Measurements from ENCODE around the gene LRRC42. TPM values are rescaled to one million over a fixed set of nuclear protein-coding genes. Genes with fewer than 3 reads are reported as not detected.
"Not testable (repeated sequence)": the region's sequence is repeated elsewhere in the genome, so short reads cannot be mapped to it uniquely, and the experiment has no call there.

The LRRC42 gene
- total RNA-seq, 1 experiment from 2014 or later, result 80.9 TPM

DNA sequence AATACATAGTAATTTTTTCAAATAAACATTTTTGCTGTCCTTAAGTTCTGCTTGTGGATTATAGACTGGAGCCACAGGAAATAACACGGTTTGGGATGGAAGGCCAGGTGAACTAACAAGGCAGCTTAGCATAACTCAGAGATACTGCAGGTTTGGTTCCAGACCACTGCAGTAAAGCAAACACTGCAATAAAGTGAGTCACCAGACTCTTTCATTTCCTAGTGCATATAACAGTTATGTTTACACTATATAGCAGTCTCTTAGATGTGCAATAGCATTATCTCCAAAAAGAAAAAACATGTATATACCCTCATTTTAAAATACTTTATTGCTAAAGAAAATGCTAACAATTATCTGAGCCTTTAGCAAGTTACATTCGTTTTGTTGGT is 22.0 kb downstream of the LRRC42 start:
- Histone ChIP-seq H3K36me3 (replicated peaks; ENCODE audit: control insufficient read depth, insufficient read depth, low read length) (peaks cover 9% of the 10 kb centered on the region), H3K4me3 (ENCODE audit: insufficient read depth, low read depth, low read length) (no peak overlapping the region), H3K27me3 (ENCODE audit: control insufficient read depth, insufficient read depth, low read length) (no peaks in the 10 kb centered on the region)
- DNase-seq, result no peak

DNA sequence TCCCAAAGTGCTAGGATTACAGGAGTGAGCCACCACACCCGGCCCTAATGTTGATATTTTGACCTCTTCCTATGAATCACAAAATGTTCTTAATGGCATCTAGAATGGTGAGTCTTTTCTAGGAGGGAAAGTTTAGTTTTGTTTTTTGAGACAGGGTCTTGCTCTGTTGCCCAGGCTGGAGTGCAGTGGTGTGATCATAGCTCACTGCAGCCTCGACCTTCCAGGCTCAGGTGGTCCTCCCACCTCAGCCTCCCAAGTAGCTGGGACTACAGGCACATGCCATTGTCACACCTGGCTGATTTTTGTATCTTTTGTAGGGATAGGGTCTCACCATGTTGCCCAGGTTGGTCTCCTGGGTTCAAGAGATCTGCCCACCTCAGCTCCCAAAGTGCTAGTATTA is 23.2 kb downstream of the LRRC42 start:
- H3K36me3 ChIP-seq (replicated peaks; ENCODE audit: control insufficient read depth, insufficient read depth, low read length); H3K27me3 ChIP-seq (ENCODE audit: control insufficient read depth, insufficient read depth, low read length); DNase-seq; H3K4me3 ChIP-seq (ENCODE audit: insufficient read depth, low read depth, low read length): not testable (repeated sequence)

DNA sequence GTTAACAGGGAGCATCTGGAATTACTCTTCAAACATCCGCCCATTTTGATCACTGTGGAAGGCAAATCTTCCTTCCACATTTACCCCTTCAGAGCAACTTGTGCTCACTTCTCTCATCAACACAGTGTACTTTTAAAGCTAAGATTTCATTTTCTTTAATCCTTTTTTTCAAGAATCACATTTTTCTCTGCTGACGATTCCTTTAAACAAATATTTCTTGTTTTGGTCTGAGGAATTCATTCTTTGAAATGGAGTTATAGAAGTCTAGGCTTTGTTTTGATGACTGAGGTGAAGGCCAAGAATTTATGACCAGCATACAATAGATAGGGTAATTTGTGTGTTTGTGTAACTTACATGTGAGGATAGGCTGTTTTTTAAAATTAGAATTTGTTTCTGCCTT is 25.6 kb downstream of the LRRC42 start:
- Histone ChIP-seq H3K27me3 (ENCODE audit: control insufficient read depth, insufficient read depth, low read length) (no peaks in the 10 kb centered on the region), H3K4me3 (ENCODE audit: insufficient read depth, low read depth, low read length) (no peak overlapping the region), H3K36me3 (replicated peaks; ENCODE audit: control insufficient read depth, insufficient read depth, low read length) (peaks cover 6% of the 10 kb centered on the region)
- no peak for DNase-seq

DNA sequence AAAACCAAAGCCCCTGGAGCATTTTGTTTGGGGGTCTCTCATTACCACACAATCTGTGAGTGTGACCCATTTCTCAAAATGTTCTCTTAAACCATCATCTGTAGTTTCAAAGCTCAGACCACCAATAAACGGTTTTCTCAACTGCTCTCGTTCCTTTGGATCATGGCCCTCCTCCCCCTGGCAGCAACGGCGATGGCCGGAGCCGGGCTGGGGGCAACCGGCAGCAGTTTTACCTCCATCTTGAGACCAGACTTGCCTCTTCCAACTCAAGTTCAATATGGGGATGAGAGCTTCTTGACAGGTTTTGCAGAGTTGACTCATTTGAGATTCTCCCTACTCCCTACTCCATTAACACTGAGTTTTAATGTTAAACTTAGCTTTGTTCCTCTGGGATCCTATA is 29.7 kb downstream of the LRRC42 start:
- no peak overlapping the region for H3K4me3 ChIP-seq (ENCODE audit: insufficient read depth, low read depth, low read length)
- no peak for DNase-seq
- no peaks in the 10 kb centered on the region for H3K36me3 ChIP-seq (replicated peaks; ENCODE audit: control insufficient read depth, insufficient read depth, low read length)
- H3K27me3 ChIP-seq (ENCODE audit: control insufficient read depth, insufficient read depth, low read length), result no peaks in the 10 kb centered on the region

DNA sequence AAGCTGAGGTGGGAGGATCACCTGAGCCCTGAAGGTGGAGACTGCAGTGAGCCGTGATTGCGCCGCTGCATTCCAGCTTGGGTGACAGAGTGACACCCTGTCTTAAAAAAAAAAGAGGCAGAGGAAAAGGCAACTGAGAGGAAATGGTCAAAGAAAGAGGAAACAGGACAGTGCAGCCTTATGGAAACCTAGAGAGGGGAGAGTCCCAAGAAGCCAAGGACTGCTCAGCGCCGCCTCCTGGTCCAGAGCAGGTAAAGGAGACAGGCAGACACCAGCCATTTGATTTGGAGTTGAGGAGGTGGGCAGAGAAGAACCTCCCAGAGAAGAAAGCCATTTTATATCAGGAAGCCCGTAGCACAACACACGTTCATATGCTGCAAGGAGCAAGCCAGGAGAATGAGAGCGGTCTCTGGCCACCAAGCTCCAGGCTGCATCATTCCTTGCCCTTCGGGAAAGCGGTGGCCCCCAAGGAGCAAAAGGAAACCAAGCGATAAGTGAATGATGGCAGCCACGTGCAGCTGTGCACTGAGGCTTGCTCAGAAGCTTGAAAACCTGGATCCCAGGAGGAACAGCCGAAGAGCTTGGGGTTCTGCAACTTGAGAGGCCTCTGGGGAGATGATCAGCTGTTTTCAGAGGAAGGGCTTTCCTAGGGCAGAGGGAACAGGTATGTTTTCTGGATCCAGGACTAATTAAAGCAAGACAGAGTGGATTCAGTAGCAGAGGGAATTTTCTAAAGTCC is 33.7 kb downstream of the LRRC42 start:
- Histone ChIP-seq H3K27me3 (ENCODE audit: control insufficient read depth, insufficient read depth, low read length) (no peaks in the 10 kb centered on the region), H3K36me3 (replicated peaks; ENCODE audit: control insufficient read depth, insufficient read depth, low read length) (no peaks in the 10 kb centered on the region), H3K4me3 (ENCODE audit: insufficient read depth, low read depth, low read length) (no peak overlapping the region)
- DNase-seq, result peak; percentile 68

DNA sequence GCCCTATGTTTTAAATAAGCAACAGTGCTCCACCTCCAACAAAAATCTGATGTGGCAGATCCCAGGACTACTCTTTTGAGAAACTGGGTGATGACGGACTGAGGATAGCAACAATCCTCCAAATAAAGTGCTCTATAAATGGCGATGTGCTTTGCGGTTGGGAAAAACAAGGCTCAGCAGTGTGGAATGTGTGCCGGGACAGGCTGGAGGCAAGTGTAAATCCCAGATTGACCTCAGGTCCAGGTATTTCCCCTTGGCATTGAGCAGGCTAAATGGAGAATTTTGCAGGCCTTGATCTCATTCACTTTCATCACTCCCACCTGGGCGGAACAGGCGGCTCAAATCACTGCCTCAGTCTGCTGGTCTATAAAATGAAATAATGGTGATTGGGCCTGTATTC is 35.1 kb downstream of the LRRC42 start:
- no peak overlapping the region for H3K4me3 ChIP-seq (ENCODE audit: insufficient read depth, low read depth, low read length)
- no peak for DNase-seq
- H3K27me3 ChIP-seq (ENCODE audit: control insufficient read depth, insufficient read depth, low read length), result no peaks in the 10 kb centered on the region
- no peaks in the 10 kb centered on the region for H3K36me3 ChIP-seq (replicated peaks; ENCODE audit: control insufficient read depth, insufficient read depth, low read length)

DNA sequence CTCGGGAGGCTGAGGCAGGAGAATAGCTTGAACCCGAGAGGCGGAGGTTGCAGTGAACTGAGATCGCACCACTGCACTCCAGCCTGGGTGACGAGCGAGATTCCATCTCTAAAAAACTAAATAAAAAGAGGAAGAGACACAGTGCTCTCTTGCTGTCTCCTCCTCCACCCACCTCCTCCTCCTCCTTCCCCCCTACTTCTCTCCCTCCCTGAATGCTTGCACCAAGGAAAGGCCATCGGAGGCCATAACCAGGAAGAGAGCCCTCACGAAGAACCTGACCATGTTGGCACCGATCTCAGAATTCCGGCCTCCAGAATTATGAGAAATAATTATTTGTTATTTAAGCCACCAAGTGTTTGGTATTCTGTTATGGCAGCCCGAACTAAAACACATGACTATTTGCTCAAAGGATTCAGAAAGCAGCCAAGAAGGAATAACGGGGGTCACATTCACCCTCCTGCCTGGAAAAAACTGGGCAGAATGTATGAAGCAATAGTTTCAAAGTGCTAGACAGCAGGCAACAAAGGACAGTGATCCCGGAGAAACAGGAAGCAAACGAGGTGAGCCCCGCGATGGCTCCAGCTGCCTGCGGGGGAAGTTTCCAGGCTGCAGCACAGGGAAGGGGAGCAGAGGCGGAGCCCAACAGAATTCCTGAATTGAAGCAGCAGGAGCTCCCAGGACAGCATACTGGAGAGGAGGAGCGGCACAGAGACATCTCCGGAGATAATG is 36.0 kb downstream of the LRRC42 start:
- DNase-seq, result peak; percentile 83
- Histone ChIP-seq H3K4me3 (ENCODE audit: insufficient read depth, low read depth, low read length) (peak overlapping the region; percentile 17), H3K27me3 (ENCODE audit: control insufficient read depth, insufficient read depth, low read length) (no peaks in the 10 kb centered on the region), H3K36me3 (replicated peaks; ENCODE audit: control insufficient read depth, insufficient read depth, low read length) (no peaks in the 10 kb centered on the region)

DNA sequence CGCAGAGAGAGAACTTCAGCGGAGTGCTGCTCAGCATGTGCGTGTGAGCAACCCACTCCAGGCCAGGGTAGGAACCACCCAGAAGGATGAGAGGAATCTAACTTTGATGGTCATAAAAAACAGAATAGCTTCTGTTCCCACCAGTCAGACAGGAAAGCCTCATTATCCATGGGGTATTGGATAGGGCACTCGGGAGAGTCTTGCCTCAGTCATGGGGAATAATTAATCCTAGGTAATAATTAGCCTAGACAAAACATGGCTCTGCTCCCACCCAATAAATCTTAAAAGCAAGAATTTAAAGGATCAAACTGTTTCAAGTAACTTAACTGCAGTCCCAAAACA is 36.6 kb downstream of the LRRC42 start:
- H3K36me3 ChIP-seq (replicated peaks; ENCODE audit: control insufficient read depth, insufficient read depth, low read length), result no peaks in the 10 kb centered on the region
- H3K4me3 ChIP-seq (ENCODE audit: insufficient read depth, low read depth, low read length), result peak overlapping the region; percentile 17; the same call in 1 of the 2 replicates
- no peaks in the 10 kb centered on the region for H3K27me3 ChIP-seq (ENCODE audit: control insufficient read depth, insufficient read depth, low read length)
- DNase-seq, result no peak

DNA sequence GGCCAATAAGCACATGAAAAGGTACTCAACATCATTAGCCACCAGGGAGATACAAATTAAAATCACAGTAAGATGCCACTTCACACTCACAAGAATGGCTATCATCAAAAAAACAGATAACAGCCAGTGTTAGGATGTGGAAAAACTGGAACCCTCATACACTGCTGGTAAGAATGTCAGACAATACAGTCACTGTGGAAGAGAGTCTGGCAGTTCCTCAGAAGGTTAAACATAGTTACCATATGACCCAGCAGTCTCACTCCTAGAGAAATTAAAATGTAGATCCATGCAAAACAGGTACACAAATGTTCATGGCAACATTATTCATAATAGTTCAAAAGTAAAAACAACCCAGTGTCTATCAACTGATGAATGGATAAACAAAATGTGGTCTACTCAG is 38.6 kb downstream of the LRRC42 start:
- no peak overlapping the region for H3K4me3 ChIP-seq (ENCODE audit: insufficient read depth, low read depth, low read length)
- no peak for DNase-seq
- no peaks in the 10 kb centered on the region for H3K36me3 ChIP-seq (replicated peaks; ENCODE audit: control insufficient read depth, insufficient read depth, low read length)
- H3K27me3 ChIP-seq (ENCODE audit: control insufficient read depth, insufficient read depth, low read length), result no peaks in the 10 kb centered on the region; the same call in 1 of the 2 replicates

DNA sequence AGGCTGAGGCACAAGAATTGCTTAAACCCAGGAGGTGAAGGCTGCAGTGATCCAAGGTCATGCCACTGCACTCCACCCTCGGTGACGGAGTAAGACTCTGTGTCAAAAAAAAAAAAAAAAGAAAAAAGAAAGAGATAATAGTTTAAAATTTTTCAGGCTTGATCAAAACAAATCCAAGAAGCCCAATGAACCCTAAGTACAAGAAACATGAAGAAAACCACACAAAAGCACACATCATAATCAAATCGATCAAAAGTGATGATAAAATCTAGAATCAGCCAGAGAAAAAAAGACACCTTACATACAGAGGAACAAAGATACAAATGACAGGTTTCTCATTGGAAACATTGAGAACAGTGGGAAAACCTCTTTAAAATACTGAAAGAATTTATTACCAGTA is 40.3 kb downstream of the LRRC42 start:
- H3K27me3 ChIP-seq (ENCODE audit: control insufficient read depth, insufficient read depth, low read length), result no peaks in the 10 kb centered on the region; the same call in 1 of the 2 replicates
- H3K4me3 ChIP-seq (ENCODE audit: insufficient read depth, low read depth, low read length), result no peak overlapping the region
- no peak for DNase-seq
- H3K36me3 ChIP-seq (replicated peaks; ENCODE audit: control insufficient read depth, insufficient read depth, low read length), result no peaks in the 10 kb centered on the region

DNA sequence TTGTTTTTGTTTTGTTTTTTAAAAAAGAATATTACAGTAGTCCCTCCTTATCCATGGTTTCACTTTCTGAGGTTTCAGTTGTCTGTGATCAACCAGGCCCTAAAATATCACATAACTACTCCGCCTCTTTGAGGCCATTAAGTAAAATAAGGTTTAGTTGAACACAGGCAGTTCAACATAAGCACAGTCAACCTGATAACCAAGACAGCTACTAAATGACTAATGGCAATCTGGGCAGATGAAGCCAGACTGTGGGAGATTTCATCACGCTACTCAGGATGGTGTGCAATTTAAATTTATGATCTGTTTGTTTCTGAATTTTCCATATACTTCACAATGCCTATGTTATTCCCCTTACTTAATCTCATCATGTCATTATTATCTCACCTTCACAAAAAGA is 41.7 kb downstream of the LRRC42 start:
- no peak for DNase-seq
- no peaks in the 10 kb centered on the region for H3K36me3 ChIP-seq (replicated peaks; ENCODE audit: control insufficient read depth, insufficient read depth, low read length)
- no peak overlapping the region for H3K4me3 ChIP-seq (ENCODE audit: insufficient read depth, low read depth, low read length)
- no peaks in the 10 kb centered on the region; the same call in 1 of the 2 replicates for H3K27me3 ChIP-seq (ENCODE audit: control insufficient read depth, insufficient read depth, low read length)

DNA sequence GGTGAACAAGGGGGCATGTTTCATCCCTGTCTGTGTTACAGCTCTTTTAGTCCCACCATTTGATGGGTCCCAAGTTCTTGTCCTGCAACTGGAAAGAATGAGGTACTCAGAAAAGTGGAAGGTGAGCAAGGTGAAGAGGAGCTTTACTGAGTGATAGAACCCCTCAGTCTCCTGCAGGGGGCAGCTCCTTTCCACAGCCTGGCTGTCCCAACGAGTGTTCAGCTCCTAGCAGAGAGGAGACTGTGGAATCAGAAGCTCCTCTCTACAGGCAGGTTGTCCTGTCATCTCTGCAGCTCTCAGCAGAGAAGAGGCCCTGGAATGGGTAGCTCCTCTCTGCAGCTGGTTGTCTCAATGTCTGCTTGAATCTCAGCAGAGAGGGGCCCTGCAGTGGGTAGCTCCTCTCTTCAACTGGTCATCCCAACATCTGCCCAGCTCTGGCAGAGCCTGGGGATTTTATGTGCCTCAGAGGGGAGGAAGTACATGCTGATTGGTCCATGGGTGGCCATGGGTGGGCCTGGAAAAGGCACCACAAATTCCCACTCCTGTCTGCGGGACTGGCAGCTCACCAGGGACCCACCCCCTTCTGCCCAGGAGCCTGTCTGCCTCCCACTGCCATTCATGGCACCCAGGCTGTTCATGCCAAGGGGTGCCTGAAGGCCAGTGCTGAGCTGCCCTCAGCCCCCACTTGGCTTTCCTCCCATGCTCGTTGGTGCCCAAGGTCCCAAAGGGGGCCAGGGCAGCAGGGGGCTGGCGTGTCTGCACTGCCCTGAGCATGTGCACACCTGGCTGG is 46.1 kb downstream of the LRRC42 start:
- no peaks in the 10 kb centered on the region for H3K36me3 ChIP-seq (replicated peaks; ENCODE audit: control insufficient read depth, insufficient read depth, low read length)
- no peak overlapping the region for H3K4me3 ChIP-seq (ENCODE audit: insufficient read depth, low read depth, low read length)
- peak; percentile 71 for DNase-seq
- H3K27me3 ChIP-seq (ENCODE audit: control insufficient read depth, insufficient read depth, low read length), result no peaks in the 10 kb centered on the region; the same call in 1 of the 2 replicates

DNA sequence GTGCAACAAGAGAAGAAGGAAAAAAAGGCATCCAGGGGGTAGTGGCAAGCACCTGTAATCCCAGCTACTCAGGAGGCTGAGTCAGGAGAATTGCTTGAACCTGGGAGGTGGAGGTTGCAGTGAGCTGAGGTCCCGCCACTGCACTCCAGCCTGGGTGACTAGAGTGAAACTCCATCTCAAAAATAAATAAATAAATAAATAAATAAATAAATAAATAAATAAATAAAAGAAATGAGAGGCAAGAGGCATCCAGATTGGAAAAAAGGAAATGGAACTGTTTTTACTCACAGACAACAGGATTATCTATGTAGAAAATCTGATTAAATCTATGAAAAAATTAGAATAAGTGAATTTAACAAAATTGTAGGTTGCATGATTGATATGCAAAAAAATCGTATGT is 48.4 kb downstream of the LRRC42 start:
- not testable (repeated sequence) for H3K4me3 ChIP-seq (ENCODE audit: insufficient read depth, low read depth, low read length); H3K27me3 ChIP-seq (ENCODE audit: control insufficient read depth, insufficient read depth, low read length); DNase-seq; H3K36me3 ChIP-seq (replicated peaks; ENCODE audit: control insufficient read depth, insufficient read depth, low read length)

DNA sequence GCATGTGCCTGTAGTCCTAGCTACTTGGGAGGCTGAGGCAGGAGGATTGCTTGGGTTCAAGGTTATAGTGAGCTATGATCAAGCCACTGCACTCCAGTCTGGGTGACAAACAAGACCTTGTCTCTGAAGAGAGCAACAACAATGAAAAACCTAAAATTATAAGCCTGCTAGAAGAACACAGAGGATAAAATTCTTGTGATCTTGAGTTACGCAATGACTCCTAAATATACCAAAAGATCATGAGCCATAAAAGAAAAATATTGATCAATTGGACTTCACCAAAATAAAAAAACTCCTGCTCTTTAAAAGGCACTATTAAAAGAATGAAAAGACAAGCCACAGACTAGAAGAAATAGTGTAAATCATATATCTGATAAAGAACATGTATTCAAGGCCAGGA is 49.5 kb downstream of the LRRC42 start:
- no peaks in the 10 kb centered on the region for H3K27me3 ChIP-seq (ENCODE audit: control insufficient read depth, insufficient read depth, low read length)
- no peaks in the 10 kb centered on the region for H3K36me3 ChIP-seq (replicated peaks; ENCODE audit: control insufficient read depth, insufficient read depth, low read length)
- H3K4me3 ChIP-seq (ENCODE audit: insufficient read depth, low read depth, low read length), result no peak overlapping the region
- no peak for DNase-seq

DNA sequence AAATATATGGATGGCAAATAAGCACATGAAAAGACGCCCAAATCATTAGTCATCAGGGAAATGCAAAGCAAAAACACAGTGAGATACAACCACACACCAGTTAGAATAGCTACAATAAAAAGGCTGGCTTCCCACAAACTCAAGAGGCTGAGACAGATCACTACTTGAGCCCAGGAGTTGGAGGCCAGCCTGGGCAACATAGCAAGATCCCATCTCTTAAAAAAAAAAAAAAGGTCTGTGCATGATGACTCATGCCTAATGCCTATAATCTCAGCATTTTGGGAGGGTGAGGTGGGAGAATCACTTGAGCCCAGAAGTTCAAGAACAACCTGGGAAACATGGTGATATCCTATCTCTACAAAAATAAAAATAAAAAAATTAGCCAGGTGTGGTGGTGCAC is 52.1 kb downstream of the LRRC42 start:
- no peaks in the 10 kb centered on the region for H3K36me3 ChIP-seq (replicated peaks; ENCODE audit: control insufficient read depth, insufficient read depth, low read length)
- no peak for DNase-seq
- no peak overlapping the region for H3K4me3 ChIP-seq (ENCODE audit: insufficient read depth, low read depth, low read length)
- H3K27me3 ChIP-seq (ENCODE audit: control insufficient read depth, insufficient read depth, low read length), result no peaks in the 10 kb centered on the region; the same call in 1 of the 2 replicates
